ENCODE measurements around the gene MAPKAP1.

DNA sequence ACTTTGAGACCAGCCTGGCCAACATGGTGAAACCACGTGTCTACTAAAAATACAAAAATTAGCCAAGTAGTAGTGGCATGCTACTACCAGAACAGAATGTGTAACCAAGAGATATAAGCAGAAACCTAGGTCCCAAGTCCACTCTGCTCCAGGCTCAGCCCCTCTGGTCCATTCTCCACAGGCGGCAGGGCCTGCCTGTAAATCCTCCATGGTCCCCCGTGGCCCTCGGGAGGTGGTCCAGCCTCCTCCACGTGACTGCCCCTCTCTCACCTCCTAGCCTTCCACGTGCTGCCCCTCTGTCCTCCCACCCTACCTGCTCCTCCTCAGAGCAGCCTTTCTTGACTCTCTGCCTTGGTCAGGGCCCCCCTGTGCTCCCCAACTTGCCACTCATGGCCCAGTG lies 318.0 kb downstream of the MAPKAP1 start:
- TF ChIP-seq, protein P1, sequence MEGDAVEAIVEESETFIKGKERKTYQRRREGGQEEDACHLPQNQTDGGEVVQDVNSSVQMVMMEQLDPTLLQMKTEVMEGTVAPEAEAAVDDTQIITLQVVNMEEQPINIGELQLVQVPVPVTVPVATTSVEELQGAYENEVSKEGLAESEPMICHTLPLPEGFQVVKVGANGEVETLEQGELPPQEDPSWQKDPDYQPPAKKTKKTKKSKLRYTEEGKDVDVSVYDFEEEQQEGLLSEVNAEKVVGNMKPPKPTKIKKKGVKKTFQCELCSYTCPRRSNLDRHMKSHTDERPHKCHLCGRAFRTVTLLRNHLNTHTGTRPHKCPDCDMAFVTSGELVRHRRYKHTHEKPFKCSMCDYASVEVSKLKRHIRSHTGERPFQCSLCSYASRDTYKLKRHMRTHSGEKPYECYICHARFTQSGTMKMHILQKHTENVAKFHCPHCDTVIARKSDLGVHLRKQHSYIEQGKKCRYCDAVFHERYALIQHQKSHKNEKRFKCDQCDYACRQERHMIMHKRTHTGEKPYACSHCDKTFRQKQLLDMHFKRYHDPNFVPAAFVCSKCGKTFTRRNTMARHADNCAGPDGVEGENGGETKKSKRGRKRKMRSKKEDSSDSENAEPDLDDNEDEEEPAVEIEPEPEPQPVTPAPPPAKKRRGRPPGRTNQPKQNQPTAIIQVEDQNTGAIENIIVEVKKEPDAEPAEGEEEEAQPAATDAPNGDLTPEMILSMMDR (IDR thresholded peaks at IDR 0.05) = no peak
- no peak for TF ChIP-seq POLR2A (IDR thresholded peaks at IDR 0.05)
